Chondrocyte (in vitro differentiated cells): ENCODE data around the gene C14orf39. TPM values are rescaled to one million over a fixed set of nuclear protein-coding genes. Genes with fewer than 3 reads are reported as not detected.
"Not testable (repeated sequence)": the region's sequence is repeated elsewhere in the genome, so short reads cannot be mapped to it uniquely, and the experiment has no call there.

ENCODE experiments used
- DNase-seq: peaks from one replicate; pipeline ENCODE4 v3.0.0; 2021; ENCODE audit warnings: mixed read lengths, low spot score
- H3K27ac Mint-ChIP-seq: one replicate; pipeline ENCODE4 v1.8.0; 2021; ENCODE audit warnings: mild to moderate bottlenecking, moderate library complexity, mixed read lengths; ENCODE audit not compliant: unreplicated experiment
- H3K27me3 Mint-ChIP-seq: 2 replicates; pipeline ENCODE4 v1.8.0; 2021; ENCODE audit warnings: low read depth, mixed read lengths
- H3K36me3 Mint-ChIP-seq: 2 replicates; pipeline ENCODE4 v1.8.0; 2021; ENCODE audit warnings: low read depth, mixed read lengths
- H3K4me1 Mint-ChIP-seq: 2 replicates; pipeline ENCODE4 v1.8.0; 2021; ENCODE audit warnings: low read depth, mild to moderate bottlenecking, mixed read lengths
- H3K4me3 Mint-ChIP-seq: one replicate; pipeline ENCODE4 v1.8.0; 2021; ENCODE audit warnings: mild to moderate bottlenecking, moderate library complexity, mixed read lengths; ENCODE audit not compliant: unreplicated experiment
- H3K9me3 Mint-ChIP-seq: 2 replicates; pipeline ENCODE4 v1.8.0; 2021; ENCODE audit warnings: low read depth, mixed read lengths
- CTCF ChIP-seq: fragments of 200-600 bp; sonication (generic); IDR thresholded peaks from 2 replicates; pipeline ENCODE4 v1.5.0; 2021; ENCODE audit warnings: antibody characterized with exemption, mild to moderate bottlenecking, moderate library complexity
- total RNA-seq: library from RNA; stranded (reverse); gene quantifications from 3 replicates; pipeline ENCODE4 v1.2.1, GENCODE V29; 2021

The C14orf39 gene
- total RNA-seq, 1 donor from 2014 or later, result 0.60 TPM

DNA sequence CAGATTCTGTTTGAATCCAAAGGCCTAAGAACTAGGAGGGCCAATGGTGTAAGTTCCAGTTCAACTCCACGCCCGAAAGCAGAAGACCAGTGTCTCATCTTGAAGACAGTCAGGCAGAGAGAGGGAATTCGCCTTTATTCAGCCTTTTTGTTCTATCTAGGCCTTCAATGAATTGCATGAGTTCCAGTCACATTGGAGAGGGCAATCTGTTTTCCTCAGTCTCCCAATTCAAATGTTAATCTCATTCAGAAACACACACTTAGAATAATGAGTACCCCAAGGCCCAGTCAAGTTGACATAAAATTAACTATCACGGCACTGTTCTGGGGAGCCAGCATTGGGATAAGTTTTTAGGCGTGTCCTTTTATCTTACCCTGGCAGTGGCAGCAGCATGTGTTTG lies 65.8 kb downstream of the C14orf39 start:
- no peak for TF ChIP-seq CTCF

DNA sequence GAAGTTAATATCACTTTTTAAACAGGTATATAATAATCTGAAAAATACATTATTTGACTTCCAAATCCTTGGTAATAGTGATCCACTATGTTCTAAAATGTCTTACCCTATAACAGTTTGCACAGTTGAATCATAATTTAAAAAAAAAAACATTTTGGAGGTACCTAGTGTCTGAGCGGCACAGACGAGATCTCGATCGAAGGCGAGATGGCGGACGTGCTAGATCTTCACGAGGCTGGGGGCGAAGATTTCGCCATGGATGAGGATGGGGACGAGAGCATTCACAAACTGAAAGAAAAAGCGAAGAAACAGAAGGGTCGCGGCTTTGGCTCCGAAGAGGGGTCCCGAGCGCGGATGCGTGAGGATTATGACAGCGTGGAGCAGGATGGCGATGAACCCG lies 88.3 kb downstream of the C14orf39 start:
- not testable (repeated sequence) for H3K27ac Mint-ChIP-seq, DNase-seq, H3K4me1 Mint-ChIP-seq, H3K27me3 Mint-ChIP-seq, H3K4me3 Mint-ChIP-seq, H3K36me3 Mint-ChIP-seq
- H3K9me3 Mint-ChIP-seq, result peaks cover 13% of the 10 kb centered on the region

More for the DNA sequence above, 65.8 kb downstream of the C14orf39 start:
- peaks cover 8% of the 10 kb centered on the region for H3K36me3 Mint-ChIP-seq
- H3K9me3 Mint-ChIP-seq, result peaks cover 14% of the 10 kb centered on the region
- H3K4me1 Mint-ChIP-seq, result no peaks in the 10 kb centered on the region
- no peak overlapping the region for H3K27ac Mint-ChIP-seq
- peaks cover 2% of the 10 kb centered on the region for H3K27me3 Mint-ChIP-seq
- H3K4me3 Mint-ChIP-seq, result no peak overlapping the region
- DNase-seq, result no peak

- Mint-ChIP-seq H3K9me3 (peaks cover 16% of the 10 kb centered on the region), H3K4me3 (no peak overlapping the region), H3K36me3 (peaks cover 4% of the 10 kb centered on the region), H3K27ac (no peak overlapping the region), H3K27me3 (peaks cover 2% of the 10 kb centered on the region), H3K4me1 (no peaks in the 10 kb centered on the region)
- no peak for DNase-seq
- TF ChIP-seq CTCF, result no peak
Observed at GRCh38 chr14:60396718-60397343, 89.0 kb downstream of the C14orf39 start.

Other genes with a start within 250 kb of the C14orf39 start
- 42.7 to 51.5 TPM (median 43.9 TPM) in 3 replicates for gene PPM1A, start 236.8 kb downstream of the C14orf39 start, total RNA-seq
- not detected in 3 replicates for gene SIX6, start 23.1 kb upstream of the C14orf39 start, total RNA-seq
- 92.0 to 204 TPM (median 94.6 TPM) in 3 replicates for gene SIX1, start 163.4 kb upstream of the C14orf39 start, total RNA-seq
- 26.0 to 44.9 TPM (median 26.2 TPM) in 3 replicates for gene SIX4, start 238.3 kb upstream of the C14orf39 start, total RNA-seq
- gene MNAT1, start 248.7 kb upstream of the C14orf39 start, total RNA-seq, result 42.4 to 71.1 TPM (median 42.7 TPM) in 3 replicates